HG03159 (cell line): ENCODE measurements around the gene DNMT3L.

Experiments used
- ATAC-seq: cut with Tn5 transposase; IDR thresholded peaks from one replicate; pipeline ENCODE4 v1.9.1; 2021; ENCODE audit warnings: mild to moderate bottlenecking, moderate library complexity; ENCODE audit not compliant: unreplicated experiment

DNMT3L gene

DNA sequence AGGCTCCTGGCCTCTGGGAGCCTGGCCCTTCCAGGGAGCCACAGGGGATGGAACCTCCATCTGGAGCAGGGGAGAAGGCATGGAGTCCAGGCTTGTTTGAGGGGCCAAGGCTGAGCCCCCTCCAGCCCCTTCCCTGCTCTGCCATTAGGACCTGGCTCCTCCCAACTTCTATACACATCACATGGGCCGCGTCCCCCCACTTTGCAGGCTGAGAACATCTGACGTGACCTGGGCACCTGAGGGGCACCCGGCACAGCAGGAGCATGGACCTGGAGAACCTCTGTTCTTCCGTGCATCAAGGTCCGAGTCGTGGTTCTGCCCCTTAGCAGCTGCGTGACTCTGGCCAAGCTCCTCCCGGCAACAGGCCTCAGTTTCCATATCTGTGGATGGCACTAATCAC is 20.1 kb upstream of the DNMT3L start:
- ATAC-seq, result no peak

DNA sequence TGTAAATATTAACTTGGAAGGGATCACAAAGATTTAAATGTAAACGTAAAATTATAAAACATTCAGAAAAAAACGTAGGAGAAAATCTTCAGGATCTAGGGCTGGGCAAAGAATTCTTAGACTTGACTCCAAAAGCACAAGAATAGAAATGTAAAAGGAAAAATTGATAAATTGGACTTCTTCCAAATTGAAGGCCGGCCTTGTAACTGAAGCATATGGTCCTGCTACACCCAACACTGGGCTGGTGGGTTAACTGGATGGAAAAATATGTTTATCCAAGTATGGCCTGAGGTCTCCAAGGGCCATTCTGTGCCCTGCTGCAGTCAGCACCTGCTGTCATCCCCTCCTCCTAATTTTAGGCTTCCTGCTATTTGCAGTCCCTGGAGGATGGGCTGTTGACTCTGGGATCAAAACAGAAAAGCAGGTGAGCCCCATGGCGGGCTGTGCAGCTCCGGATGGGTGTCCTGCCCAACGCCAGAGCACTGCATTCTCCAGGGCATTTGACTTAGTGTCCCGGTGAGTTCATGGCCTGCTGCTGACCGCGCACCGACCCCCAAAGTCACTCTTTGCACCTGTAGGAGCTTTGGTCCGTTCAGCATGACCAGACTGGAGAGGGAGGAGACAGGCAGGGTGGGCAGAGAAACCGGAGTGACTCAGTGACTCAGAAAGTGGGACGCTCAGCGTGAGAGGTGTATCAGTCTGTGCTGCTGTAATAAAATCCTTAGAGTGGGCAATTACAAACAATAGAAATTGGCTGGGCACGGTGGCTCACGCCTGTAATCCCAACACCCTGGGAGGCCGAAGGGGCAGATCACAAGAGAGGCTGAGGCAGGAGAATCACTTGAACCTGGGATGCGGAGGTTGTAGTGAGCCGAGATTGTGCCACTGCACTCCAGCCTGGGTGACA is 17.9 kb upstream of the DNMT3L start:
- ATAC-seq, result no peak

DNA sequence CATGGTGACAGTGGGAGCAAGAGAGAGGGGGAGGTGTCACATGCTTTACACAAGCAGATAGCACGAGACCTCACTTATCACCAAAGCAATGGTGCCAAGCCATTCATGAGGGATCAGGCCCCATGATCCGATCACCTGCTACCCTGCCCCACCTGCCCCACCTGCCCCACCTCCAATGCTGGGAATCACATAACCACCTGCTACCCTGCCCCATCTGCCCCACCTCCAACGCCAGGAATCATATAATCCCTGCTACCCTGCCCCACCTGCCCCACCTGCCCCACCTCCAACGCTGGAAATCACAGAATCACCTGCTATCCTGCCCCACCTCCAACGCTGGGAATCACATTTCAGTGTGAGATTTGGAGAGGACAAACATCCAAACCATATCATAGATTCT is 13.3 kb upstream of the DNMT3L start:
- no peak for ATAC-seq

DNA sequence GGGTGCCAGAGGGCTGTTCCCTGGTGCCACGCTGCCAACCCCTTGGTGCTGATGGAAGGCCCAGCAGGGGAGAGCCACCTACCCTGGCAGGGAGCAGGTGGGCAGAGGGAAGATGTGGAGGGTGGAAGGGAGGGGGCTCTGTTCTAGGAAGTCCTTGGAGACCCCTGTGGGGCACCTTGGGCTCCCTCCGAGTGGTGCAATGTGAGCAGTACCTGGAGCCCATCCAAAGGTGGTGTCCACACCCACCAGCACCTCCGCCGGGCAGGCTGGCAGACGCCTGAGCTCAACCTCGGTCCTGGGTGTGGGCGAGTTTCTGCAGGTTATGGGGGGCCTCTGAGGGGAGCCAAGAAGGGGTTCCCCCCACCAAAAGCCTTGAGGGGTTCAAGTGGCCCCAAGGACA is 11.3 kb upstream of the DNMT3L start:
- ATAC-seq, result no peak

DNA sequence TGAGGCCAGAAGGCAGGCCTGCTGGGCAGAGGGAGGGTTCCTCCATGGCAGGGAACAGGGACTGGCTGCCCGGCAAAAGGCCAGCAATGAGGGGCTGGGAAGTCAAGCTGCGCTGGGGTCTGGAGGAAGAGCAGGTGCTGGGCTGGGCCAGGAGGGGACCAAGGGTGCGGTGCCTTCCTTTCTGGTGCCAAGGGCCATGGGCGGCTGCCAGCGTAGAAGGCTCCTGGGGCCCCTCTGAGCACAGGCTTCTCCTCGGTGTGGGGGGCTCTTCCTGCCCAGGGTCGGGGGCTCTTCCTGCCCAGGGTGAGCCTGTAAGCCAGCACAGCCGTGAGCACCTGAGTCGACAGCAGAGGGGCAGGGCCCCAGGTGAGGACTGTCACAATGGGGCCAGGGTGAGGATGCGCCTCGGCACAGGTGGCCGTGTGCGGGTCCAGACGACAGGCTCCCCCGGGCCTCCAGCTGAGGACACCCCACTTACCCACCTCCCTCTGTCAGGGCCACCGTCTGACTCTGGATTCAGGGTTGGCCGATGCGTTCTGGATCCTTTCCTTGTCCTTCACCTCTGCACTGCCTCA is 10.7 kb upstream of the DNMT3L start:
- ATAC-seq, result no peak

DNA sequence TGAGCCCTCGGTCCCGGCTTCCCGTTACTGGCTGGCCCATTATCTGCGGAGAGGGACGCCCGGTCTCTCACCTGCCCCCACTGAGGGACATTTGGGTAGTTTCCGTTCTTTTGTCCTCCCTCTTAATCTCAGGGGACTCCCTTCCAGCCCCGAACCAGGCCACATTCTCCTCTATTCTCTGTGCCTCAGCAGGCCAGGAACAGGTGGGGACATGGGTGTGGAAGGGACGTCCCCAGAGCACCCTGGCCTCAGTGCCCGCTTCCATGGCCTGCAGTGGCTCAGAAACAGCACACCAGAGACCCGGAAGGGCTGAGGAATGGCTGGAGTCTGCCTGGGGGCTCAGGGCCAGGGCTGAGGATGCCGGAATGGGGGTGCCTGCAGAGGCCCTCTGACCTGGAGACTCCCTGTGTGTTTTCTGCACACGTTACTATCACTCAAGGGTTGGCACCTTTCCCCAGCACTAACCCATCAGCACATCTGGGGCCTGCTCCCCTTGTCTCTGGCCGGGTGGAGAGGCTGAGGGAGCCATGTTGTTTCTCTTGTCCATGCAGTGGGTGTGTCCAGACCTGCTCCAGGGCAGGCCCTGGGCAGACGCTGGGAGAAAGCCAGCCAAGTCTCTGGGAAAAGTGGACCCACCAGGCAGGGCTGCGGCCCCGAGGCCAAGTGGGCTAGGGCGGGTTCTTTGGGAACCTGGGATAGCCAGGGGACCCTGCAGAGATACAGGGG is 10.0 kb upstream of the DNMT3L start:
- ATAC-seq, result no peak

DNA sequence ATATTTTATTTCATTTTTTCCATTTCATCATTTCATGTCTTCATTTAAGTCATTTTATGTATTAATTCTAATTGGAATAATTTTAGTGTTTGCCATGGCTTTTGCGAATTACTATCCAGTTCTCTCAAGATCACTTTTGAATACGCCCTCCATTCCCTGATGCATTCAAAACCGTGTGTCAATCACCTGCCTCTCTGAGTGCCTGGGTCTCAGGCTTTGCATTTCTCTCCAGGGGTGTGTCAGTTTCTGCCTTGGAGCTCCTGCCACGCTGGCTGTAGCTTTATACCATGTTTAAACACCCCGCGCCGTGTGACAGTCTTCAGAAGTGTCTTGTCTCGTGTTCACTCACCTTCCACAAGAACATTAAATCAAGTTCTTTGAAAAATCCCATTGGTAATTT is 7.4 kb upstream of the DNMT3L start:
- no peak for ATAC-seq

DNA sequence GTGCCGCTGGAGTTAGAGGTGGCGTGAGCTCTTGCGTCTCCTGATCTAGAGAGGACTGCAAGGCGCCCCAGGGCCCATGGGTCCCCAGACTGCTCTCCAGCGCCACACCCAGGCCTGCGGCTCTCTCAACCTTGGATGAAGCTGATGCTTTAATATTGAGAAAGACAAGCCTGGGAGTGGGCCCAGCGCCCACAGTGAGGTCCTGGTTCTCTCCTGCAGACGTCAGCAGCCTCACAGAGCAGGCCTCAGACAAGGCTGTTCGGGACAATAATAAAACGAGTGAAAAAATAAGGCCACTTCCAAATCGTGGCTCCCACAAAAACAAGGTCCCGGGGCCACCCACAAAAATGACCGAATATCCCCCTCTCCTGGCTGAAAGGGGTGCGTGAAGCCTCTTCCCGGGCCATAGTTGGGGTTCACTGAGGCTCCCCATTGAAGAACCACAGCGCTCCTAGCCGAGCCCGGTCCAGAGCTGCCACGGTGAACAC is 6.0 kb upstream of the DNMT3L start:
- no peak for ATAC-seq

DNA sequence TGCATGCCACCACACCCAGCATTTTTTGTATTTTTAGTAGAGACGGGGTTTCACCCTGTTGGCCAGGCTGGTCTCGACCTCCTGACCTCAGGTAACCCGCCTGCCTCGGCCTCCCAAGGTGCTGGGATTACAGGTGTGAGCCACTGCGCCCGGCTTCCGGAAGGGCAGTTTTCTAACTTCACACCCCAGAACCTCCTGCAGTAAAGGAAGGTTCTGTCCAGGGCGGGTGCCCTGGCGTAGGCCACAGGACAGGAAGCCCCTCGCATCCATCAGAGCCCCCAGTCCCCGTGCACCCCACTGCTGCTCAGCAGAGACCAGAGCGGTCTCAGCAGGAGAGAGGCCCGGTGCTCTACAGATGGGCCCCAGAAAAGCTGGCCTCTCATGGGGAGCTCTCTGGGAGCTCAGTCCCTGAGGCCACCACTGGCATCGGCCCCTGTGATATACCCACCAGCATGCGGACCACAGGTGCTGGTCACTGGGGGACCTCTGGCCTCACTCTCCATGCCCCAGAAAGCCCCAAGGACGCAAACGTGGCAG is 4.1 kb upstream of the DNMT3L start:
- ATAC-seq, result no peak

DNA sequence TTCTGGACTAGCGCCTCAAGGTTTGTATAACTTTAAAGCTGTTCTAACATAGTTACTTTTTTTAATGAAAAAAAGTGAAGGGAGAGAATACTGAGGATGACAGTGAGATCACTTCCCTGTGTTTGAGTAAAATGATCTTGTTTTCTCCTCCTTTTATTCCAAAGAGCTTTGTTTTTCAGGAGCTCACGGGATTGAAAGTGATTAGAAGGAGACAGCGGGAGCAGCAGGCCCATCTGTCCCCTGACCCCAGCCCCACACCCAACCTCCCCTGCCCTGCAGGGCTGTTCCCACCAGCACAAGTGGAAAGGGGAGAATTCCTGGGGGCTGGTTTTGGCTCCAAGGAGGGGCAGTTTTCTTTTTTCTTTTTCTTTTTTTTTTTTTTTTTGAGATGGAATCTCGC is 2.1 kb upstream of the DNMT3L start:
- ATAC-seq, result no peak

DNA sequence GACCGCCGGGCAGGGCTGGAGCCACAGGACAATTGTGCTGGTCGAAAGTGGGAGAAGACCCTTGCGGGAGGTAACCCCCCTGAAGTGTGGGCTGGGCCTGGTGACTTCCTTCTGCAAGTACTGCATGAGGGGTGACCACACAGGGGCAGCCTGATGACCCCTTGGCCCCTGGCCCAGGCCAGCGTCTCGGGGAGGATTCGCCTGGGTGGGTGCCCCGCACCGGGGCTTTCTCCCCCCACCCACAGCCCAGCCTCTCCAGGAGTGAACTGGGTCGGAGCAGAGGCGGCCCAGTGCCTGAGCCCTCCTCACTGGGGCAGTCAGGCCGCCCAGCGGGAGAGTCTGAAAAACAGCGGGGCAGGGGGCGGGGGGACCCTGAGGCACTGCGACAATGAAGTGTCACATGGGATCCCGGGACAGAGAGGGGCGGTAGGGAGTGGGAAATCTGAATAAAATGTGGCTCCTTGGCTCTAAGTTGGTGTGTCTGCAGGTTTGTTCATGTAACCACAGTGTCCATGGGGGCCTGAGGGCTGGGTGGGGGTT is 1.6 kb upstream of the DNMT3L start:
- ATAC-seq, result no peak

DNA sequence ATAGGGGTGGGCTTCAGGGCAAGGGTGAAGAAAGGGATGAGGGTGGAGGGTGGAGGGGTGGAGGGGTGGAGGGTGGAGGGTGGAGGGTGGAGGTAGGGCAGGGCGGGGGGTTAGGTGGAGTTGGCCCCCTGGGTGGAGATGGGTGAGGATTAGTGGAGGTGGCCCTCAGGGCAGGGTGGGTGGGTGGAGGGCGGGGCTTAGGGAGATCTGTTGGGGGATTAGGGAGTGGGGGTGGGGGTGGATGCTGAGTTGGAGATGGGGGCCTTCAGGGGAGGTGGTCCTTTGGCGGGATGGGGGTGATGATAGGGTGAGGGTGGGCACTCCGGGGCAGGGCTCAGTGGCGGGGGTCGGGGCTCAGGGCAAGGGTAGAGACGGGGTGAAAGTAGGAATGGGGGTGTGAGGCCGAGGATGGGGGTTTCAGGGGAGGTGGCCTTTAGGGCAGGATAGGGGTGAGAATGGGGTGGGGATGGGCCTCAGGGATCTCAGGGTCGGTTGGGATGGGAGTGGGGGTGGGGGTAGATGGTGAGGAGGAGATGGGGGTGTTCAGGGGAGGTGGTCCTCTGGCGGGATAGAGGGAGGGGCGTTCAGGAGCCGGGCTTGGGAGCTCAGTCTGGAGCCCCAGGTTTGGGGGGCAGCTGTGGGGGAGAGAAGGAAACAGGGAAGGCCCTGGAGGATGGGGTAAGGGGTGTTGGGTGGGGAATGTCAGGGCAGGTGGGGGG is 800 bp upstream of the DNMT3L start:
- ATAC-seq, result no peak

DNA sequence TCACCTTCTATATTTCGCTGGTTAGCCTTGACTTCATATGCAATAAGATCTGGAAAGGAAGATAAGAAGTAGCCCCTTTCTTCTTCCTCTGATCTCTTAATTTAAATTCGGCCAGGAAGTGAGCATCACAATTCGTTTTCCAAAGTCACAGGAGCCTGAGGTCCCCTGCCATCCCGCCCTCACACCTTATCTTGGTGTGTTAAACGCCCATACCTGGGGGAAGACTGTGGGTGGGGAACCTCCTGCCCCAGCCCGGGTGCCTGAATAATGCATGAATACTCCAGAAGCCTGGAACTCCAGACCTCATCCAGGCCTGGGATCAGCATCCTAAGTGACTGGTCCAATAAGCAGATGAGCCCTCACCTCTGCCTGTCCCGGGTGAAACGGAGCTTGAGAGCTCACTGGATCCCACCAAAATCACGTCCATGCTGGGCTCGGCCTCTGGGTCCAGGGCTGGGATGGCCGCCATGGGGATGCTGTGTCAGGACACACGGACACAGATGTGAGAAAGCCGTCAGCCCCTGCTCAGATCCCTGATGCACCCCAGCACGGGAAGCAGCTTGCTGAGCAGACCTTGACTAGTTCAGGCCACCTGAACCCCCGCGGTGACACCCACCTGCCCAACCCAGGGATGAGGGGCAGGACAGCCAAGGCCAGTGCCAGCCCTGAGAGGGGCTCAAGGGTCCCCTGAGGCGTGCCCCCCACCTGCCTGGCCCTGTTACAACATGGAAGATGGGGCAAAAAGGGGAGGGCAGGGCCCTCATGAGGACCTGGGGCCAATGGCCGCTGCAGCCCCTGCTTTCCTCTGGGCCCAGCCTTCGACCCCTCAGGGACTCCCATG is 686 bp downstream of the DNMT3L start:
- ATAC-seq, result no peak

DNA sequence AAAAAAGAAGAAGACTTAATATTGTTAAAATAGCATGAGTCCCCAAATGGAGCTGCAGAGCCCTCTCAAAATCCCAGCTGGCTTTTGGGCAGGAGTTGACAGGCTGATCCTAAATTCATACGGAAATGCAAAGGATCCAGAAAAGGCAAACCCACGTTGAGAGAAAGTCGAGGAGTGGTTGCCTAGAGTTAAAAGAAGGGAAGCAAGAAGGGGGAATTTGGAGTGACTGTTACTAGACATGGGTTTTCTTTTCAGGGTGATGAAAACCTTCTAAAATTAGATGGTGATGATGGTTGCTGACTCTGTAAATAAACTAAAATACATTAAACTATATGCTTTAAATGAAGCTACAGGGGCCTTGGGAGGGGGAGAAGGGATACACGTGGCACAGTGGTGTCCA is 1.6 kb downstream of the DNMT3L start:
- ATAC-seq, result no peak

DNA sequence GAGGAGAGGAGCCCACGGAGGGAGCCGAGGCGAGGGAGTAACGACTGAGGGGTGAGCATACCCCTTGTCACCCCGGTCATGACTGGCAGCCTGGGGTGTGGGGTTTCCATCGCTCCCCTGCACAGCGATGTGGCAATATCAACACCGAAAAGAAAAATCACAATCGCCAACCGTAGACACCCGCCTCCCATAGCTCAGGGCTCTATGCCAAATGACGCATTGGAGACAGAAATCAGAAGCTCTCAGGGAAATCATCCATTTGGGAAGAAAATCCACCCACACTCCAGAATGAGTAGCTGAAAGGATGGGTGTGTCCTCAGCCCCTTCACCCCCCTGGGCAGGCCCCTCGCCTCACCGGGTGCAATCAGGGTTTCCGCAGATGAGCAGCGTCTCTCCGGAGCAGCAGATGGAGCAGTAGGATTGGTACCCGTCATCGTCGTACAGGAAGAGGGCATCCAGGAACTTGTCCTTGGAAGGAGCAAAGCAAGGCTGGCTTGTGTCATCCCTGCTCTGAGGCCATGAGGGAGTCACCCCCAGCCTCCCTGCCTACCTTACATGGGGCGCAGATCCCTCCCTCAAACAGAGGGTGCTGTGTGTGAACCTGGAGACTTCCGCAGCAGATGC is 2.5 kb downstream of the DNMT3L start:
- no peak for ATAC-seq

DNA sequence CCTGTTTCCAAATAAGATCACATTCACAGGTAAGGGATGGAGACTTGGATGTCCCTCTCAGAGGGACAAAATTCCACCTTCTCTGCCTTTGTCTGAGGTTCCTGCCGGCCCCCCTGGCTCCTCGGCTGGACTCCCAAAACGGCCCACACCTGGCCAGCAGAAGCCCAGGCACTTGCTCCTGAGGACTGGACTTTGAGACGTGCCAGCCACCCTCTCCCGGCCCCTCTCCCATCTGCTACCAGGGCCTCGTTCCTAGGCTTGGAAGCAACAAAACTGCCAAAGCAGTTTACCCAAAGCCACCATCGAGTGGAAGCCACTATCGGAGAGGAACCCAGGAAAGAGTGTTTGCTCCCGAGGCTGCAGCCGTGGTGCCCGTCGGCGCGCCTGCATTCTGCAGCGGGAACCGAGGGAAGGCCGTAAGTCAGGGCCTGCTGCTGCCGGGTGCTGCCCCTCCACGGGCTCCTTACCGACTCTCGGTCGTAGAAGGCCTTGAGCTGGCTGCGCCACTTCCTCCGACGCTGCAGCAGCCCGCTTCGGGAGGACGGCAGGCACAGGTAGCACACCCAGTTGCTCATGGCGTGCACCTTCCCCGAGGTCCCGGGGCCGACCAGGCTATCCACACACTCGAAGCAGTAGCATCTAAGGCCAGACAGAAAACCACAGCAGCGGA is 3.5 kb downstream of the DNMT3L start:
- no peak for ATAC-seq

DNA sequence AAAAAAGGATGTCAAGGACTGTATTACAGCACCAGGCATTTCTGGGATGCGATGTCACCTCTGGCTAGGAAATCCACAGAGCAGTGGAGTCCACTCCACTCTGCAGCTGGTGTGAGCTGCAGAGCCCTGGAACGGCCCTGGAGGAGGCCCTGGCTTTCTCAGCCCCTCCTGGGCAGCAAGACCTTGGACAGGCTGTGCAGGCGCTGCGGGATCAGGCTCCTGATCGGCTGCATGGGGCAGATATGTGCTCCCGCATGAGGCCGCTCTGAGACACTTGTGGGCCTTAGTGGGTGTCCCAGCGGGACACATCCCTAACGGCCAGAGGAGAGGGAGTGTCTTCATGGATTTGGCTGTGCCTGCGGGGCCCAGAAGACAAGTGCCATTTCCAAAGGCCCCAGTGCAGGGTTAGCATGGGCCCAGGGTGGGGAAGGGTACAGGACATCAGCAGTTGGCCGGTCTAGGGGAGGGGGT is 6.2 kb downstream of the DNMT3L start:
- no peak for ATAC-seq

DNA sequence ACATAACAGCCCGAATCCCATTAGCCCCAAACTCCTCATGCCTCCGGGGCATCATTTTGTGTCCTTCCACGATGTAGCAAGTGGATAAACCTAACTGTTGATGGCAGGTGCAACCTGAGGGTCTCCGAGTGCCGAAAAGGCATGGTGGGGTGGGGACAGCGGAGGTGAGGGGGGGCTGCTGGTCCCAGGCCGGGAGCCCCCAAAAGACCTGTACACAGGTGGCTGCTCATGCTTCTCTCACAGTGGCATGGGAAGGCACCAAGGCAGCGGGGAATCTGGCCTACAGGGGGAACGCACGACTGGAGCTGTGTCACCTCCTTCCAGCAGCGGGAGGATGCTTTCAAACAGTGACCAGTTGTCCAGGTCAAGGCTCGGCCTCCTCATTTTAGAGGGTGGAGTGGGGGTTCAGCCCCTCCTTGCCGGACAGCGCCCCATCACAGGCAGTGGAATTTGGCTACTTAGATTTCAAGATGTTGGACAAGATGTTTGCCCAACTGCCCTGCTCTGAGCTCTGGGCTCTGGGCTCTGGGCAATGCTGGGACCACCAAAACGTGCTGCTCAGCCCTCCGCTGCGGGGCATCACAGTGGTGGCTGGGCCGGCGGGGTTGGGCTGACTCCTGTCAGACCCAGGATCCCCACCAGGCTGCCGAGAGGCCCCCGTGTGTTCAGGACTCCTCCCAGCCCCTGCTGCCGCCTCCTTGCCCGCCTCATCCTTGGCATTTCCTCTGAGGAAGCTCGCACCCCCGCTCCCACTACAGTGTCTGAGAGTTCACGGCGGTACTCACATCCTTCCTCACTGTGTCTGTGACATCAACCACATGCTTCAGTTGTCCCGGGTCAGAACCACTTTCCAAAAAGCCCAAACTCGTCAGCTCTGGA is 7.6 kb downstream of the DNMT3L start:
- no peak for ATAC-seq
